ENCODE data around the gene CLEC16A. TPM values are rescaled to one million over a fixed set of nuclear protein-coding genes. Genes with fewer than 3 reads are reported as not detected.
A peak's percentile ranks its signal among the peaks of the same experiment; 100 is the strongest.

CLEC16A gene
- total and polyA plus RNA-seq, 4 donors, result 14.3 to 44.4 (median 26.4) TPM

DNA sequence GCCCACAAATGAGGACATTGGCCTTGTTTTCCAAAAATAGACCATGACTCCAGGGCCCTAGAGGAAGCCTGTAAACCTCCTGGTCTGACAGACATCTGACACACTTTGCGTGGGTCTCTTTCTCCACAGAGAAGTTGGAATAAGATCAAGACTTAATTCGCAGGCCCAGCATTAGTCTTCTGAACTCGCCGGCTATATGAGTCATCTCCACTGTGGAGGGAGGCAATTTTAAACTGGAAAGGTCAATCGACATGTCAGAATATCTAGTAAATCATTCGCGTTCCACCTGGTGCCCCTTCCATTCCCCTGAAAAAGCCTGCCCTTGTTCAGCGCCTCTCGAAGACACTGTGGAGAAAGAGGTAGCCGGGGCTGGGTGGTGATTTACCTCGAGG, 140.1 kb downstream of the CLEC16A start:
- DNase-seq (peak; percentile 55 to 86 (median 75)), ATAC-seq (ENCODE audit: insufficient read depth, low FRiP score) (peak; percentile 31)
- Histone ChIP-seq H3K27ac (ENCODE audit: low read depth in 1 of 2, low read length in 1 of 2) (peak overlapping the region in 1 of 2 donors; percentile 46), H3K4me3 (no peak overlapping the region), H3K9me3 (ENCODE audit: control insufficient read depth in 4 of 4, insufficient read depth in 3 of 4, low read length in 3 of 4) (no peaks in the 10 kb centered on the region), H3K9ac (ENCODE audit: insufficient read depth in 1 of 2, low read length in 2 of 2) (peak overlapping the region in 1 of 2 donors; percentile 7), H3K4me1 (ENCODE audit: control insufficient read depth in 5 of 5, insufficient read depth in 5 of 5, low read length in 5 of 5) (peaks cover 0 to 56% (median 40%) of the 10 kb centered on the region in 5 donors), H3K36me3 (ENCODE audit: control insufficient read depth in 4 of 4, insufficient read depth in 4 of 4, low read length in 4 of 4) (peaks cover 0 to 16% (median 0%) of the 10 kb centered on the region in 4 donors), H3K27me3 (ENCODE audit: control insufficient read depth in 3 of 3, insufficient read depth in 3 of 3, low read length in 2 of 3) (no peaks in the 10 kb centered on the region)
- WGBS, 2 donors, result 78 to 83% methylated on average over 11 of the region's 11 CpGs
- TF ChIP-seq, protein P1, sequence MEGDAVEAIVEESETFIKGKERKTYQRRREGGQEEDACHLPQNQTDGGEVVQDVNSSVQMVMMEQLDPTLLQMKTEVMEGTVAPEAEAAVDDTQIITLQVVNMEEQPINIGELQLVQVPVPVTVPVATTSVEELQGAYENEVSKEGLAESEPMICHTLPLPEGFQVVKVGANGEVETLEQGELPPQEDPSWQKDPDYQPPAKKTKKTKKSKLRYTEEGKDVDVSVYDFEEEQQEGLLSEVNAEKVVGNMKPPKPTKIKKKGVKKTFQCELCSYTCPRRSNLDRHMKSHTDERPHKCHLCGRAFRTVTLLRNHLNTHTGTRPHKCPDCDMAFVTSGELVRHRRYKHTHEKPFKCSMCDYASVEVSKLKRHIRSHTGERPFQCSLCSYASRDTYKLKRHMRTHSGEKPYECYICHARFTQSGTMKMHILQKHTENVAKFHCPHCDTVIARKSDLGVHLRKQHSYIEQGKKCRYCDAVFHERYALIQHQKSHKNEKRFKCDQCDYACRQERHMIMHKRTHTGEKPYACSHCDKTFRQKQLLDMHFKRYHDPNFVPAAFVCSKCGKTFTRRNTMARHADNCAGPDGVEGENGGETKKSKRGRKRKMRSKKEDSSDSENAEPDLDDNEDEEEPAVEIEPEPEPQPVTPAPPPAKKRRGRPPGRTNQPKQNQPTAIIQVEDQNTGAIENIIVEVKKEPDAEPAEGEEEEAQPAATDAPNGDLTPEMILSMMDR (IDR thresholded peaks at IDR 0.05; ENCODE audit: control extremely low read depth, extremely low read depth), result no peak

DNA sequence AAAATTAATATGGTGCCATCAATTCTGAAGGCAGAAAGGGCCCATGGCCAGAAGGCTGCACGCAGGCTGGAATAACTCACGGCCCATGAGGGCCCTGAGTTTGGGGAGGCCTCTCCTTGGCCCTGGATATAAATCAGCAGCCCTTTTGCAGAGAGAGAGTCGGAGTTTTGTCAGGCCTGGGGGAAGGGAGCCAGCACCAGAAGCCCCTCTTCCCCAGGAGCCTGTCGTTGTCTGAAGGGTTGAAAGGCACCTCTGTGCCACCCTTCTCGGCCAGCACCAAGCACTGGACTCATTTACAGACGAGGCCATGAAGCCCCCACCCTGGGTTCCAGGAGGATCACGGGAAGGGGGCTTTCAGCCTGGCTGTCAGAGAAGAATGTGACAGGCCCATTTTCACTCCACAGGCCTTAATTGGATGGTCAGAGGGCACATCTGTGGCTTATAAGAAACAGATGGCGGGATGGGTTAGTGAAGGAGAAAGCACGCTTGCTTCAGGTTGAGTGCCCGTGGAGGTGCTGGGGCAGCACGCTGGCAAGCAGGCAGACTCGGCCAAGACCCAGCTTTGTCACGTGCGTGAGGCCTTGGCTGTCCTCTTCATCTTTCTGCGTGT, 140.6 kb downstream of the CLEC16A start:
- WGBS, 2 donors, result 79 to 90% methylated on average over 15 of the region's 15 CpGs
- peak; percentile 56 to 74 (median 73) for DNase-seq
- peaks cover 0 to 54% (median 36%) of the 10 kb centered on the region in 5 donors for H3K4me1 ChIP-seq (ENCODE audit: control insufficient read depth in 5 of 5, insufficient read depth in 5 of 5, low read length in 5 of 5)
- H3K9me3 ChIP-seq (ENCODE audit: control insufficient read depth in 4 of 4, insufficient read depth in 3 of 4, low read length in 3 of 4), result no peaks in the 10 kb centered on the region
- peak overlapping the region in 1 of 2 donors; percentile 48 for H3K27ac ChIP-seq (ENCODE audit: low read depth in 1 of 2, low read length in 1 of 2)
- H3K27me3 ChIP-seq (ENCODE audit: control insufficient read depth in 3 of 3, insufficient read depth in 3 of 3, low read length in 2 of 3), result no peaks in the 10 kb centered on the region
- no peak overlapping the region for H3K4me3 ChIP-seq
- peaks cover 0 to 17% (median 0%) of the 10 kb centered on the region in 4 donors for H3K36me3 ChIP-seq (ENCODE audit: control insufficient read depth in 4 of 4, insufficient read depth in 4 of 4, low read length in 4 of 4)
- peak overlapping the region in 1 of 2 donors; percentile 7 for H3K9ac ChIP-seq (ENCODE audit: insufficient read depth in 1 of 2, low read length in 2 of 2)
- TF ChIP-seq, protein P1 (IDR thresholded peaks at IDR 0.05; ENCODE audit: control extremely low read depth, extremely low read depth), result no peak
- no peak for ATAC-seq (ENCODE audit: insufficient read depth, low FRiP score)

DNA sequence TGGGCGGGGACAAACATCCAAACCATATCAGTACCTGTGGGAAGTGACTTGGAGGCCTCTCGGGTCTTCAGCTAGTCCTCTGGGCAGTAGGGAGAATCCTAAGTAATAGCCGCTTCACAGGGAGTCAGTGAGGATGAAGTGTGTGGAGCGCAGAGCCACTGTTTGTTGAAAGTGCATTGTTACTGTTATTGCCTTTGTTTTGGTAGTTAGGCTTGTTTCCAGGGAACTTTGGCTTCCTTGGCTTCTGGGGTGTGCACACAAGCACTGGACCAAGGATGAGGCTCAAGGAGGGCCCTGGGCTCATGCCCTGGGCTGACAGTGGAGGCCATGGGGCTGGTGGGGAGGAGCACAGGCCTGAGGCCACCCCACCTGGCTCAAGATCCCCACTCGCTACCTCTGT, 141.6 kb downstream of the CLEC16A start:
- TF ChIP-seq, protein P1 (IDR thresholded peaks at IDR 0.05; ENCODE audit: control extremely low read depth, extremely low read depth), result no peak
- Histone ChIP-seq H3K27ac (ENCODE audit: low read depth in 1 of 2, low read length in 1 of 2) (peak overlapping the region in 1 of 2 donors; percentile 20), H3K36me3 (ENCODE audit: control insufficient read depth in 4 of 4, insufficient read depth in 4 of 4, low read length in 4 of 4) (peaks cover 0 to 17% (median 0%) of the 10 kb centered on the region in 4 donors), H3K27me3 (ENCODE audit: control insufficient read depth in 3 of 3, insufficient read depth in 3 of 3, low read length in 2 of 3) (no peaks in the 10 kb centered on the region), H3K4me3 (no peak overlapping the region), H3K9me3 (ENCODE audit: control insufficient read depth in 4 of 4, insufficient read depth in 3 of 4, low read length in 3 of 4) (no peaks in the 10 kb centered on the region), H3K9ac (ENCODE audit: insufficient read depth in 1 of 2, low read length in 2 of 2) (no peak overlapping the region), H3K4me1 (ENCODE audit: control insufficient read depth in 5 of 5, insufficient read depth in 5 of 5, low read length in 5 of 5) (peaks cover 0 to 61% (median 34%) of the 10 kb centered on the region in 5 donors)
- peak in 2 of 3 donors; percentile 69 to 71 for DNase-seq
- ATAC-seq (ENCODE audit: insufficient read depth, low FRiP score), result no peak
- 93 to 96% methylated on average over 5 of the region's 5 CpGs for WGBS, 2 donors

All from lung (tissue), 12 donors.